HEK293 (cell line): ENCODE data around the gene CCNK.
A peak's percentile ranks its signal among the peaks of the same experiment; 100 is the strongest.

ENCODE experiments used
- EGR2 ChIP-seq: fragments of 450-650 bp; formaldehyde crosslinking; IDR thresholded peaks from 2 replicates; pipeline ENCODE4 v1.5.1; 2016; ENCODE audit warnings: low read depth, missing biosample characterization, missing genetic modification characterization
- GLI2 ChIP-seq: fragments of 450-650 bp; formaldehyde crosslinking; IDR thresholded peaks from 2 replicates; pipeline ENCODE4; 2017; ENCODE audit warnings: missing biosample characterization, missing genetic modification characterization, low read depth, borderline replicate concordance
- GLIS1 ChIP-seq: fragments of 450-650 bp; formaldehyde crosslinking; IDR thresholded peaks from 2 replicates; pipeline ENCODE4 v1.5.1; 2016; ENCODE audit warnings: missing biosample characterization, missing genetic modification characterization
- GLIS2 ChIP-seq: fragments of 450-650 bp; formaldehyde crosslinking; IDR thresholded peaks from 2 replicates; pipeline ENCODE4 v1.5.1; 2016; ENCODE audit warnings: missing biosample characterization, missing genetic modification characterization
- INSM2 ChIP-seq: fragments of 450-650 bp; formaldehyde crosslinking; IDR thresholded peaks from 2 replicates; pipeline ENCODE4 v1.5.1; 2016; ENCODE audit warnings: missing biosample characterization, missing genetic modification characterization
- PRDM2 ChIP-seq: fragments of 450-650 bp; formaldehyde crosslinking; IDR thresholded peaks from 2 replicates; pipeline ENCODE4 v1.5.1; 2016; ENCODE audit warnings: missing biosample characterization, missing genetic modification characterization, borderline replicate concordance
- REPIN1 ChIP-seq: fragments of 450-650 bp; formaldehyde crosslinking; IDR thresholded peaks from 2 replicates; pipeline ENCODE4 v1.5.1; 2017; ENCODE audit warnings: missing biosample characterization, missing genetic modification characterization, low read depth
- SCRT1 ChIP-seq: fragments of 450-650 bp; formaldehyde crosslinking; IDR thresholded peaks from 2 replicates; pipeline ENCODE4 v1.5.1; 2016; ENCODE audit warnings: missing biosample characterization, missing genetic modification characterization, borderline replicate concordance
- YY2 ChIP-seq: fragments of 450-650 bp; formaldehyde crosslinking; IDR thresholded peaks from 2 replicates; pipeline ENCODE4 v1.5.1; 2016; ENCODE audit warnings: missing biosample characterization, missing genetic modification characterization
- ZBTB26 ChIP-seq: fragments of 450-650 bp; formaldehyde crosslinking; optimal IDR thresholded peaks from 2 replicates; pipeline ENCODE3; 2016; ENCODE audit warnings: missing biosample characterization, mild to moderate bottlenecking, missing genetic modification characterization
- ZFHX2 ChIP-seq: fragments of 450-650 bp; formaldehyde crosslinking; conservative IDR thresholded peaks from 2 replicates; pipeline ENCODE4 v1.5.1; 2016; ENCODE audit warnings: missing biosample characterization, missing genetic modification characterization
- ZFP3 ChIP-seq: fragments of 450-650 bp; formaldehyde crosslinking; IDR thresholded peaks from 2 replicates; pipeline ENCODE4 v1.5.1; 2016; ENCODE audit warnings: low read depth, missing biosample characterization, missing genetic modification characterization
- ZFP69B ChIP-seq: fragments of 450-650 bp; formaldehyde crosslinking; IDR thresholded peaks from 2 replicates; pipeline ENCODE4 v1.5.1; 2016; ENCODE audit warnings: missing biosample characterization, missing genetic modification characterization
- ZNF114 ChIP-seq: fragments of 450-650 bp; formaldehyde crosslinking; IDR thresholded peaks from 2 replicates; pipeline ENCODE4 v1.5.0; 2017; ENCODE audit warnings: missing biosample characterization, missing genetic modification characterization
- ZNF211 ChIP-seq: fragments of 450-650 bp; formaldehyde crosslinking; IDR thresholded peaks from 2 replicates; pipeline ENCODE4 v1.5.1; 2016; ENCODE audit warnings: low read depth, missing biosample characterization, missing genetic modification characterization
- ZNF221 ChIP-seq: fragments of 450-650 bp; formaldehyde crosslinking; IDR thresholded peaks from 2 replicates; pipeline ENCODE4 v1.5.1; 2017; ENCODE audit warnings: missing biosample characterization, missing genetic modification characterization, borderline replicate concordance
- ZNF23 ChIP-seq: fragments of 450-650 bp; formaldehyde crosslinking; IDR thresholded peaks from 2 replicates; pipeline ENCODE4 v1.5.1; 2016; ENCODE audit warnings: missing biosample characterization, missing genetic modification characterization, borderline replicate concordance
- ZNF24 ChIP-seq: fragments of 450-650 bp; formaldehyde crosslinking; IDR thresholded peaks from 2 replicates; pipeline ENCODE4 v1.5.1; 2016; ENCODE audit warnings: missing biosample characterization, missing genetic modification characterization
- ZNF324 ChIP-seq: fragments of 450-650 bp; formaldehyde crosslinking; IDR thresholded peaks from 2 replicates; pipeline ENCODE4 v1.5.1; 2016; ENCODE audit warnings: missing biosample characterization, missing genetic modification characterization
- ZNF341 ChIP-seq: fragments of 450-650 bp; formaldehyde crosslinking; IDR thresholded peaks from 2 replicates; pipeline ENCODE4; 2016; ENCODE audit warnings: low read depth, missing biosample characterization, missing genetic modification characterization
- ZNF398 ChIP-seq: fragments of 450-650 bp; formaldehyde crosslinking; IDR thresholded peaks from 2 replicates; pipeline ENCODE4 v1.5.1; 2017; ENCODE audit warnings: missing biosample characterization, missing genetic modification characterization
- ZNF416 ChIP-seq: fragments of 450-650 bp; formaldehyde crosslinking; IDR thresholded peaks from 2 replicates; pipeline ENCODE4 v1.5.1; 2016; ENCODE audit warnings: missing biosample characterization, missing genetic modification characterization
- ZNF514 ChIP-seq: fragments of 450-650 bp; formaldehyde crosslinking; IDR thresholded peaks from 2 replicates; pipeline ENCODE4 v1.5.1; 2016; ENCODE audit warnings: missing biosample characterization, missing genetic modification characterization
- ZNF585B ChIP-seq: fragments of 450-650 bp; formaldehyde crosslinking; IDR thresholded peaks from 2 replicates; pipeline ENCODE4 v1.5.1; 2016; ENCODE audit warnings: missing biosample characterization, missing genetic modification characterization
- ZNF600 ChIP-seq: fragments of 450-650 bp; formaldehyde crosslinking; IDR thresholded peaks from 2 replicates; pipeline ENCODE4 v1.5.1; 2016; ENCODE audit warnings: missing biosample characterization, missing genetic modification characterization
- ZNF610 ChIP-seq: fragments of 450-650 bp; formaldehyde crosslinking; IDR thresholded peaks from 2 replicates; pipeline ENCODE4 v1.5.1; 2016; ENCODE audit warnings: missing biosample characterization, missing genetic modification characterization, borderline replicate concordance
- ZNF645 ChIP-seq: fragments of 450-650 bp; formaldehyde crosslinking; IDR thresholded peaks from 2 replicates; pipeline ENCODE4; 2016; ENCODE audit warnings: missing biosample characterization, missing genetic modification characterization
- ZNF658 ChIP-seq: fragments of 450-650 bp; formaldehyde crosslinking; IDR thresholded peaks from 2 replicates; pipeline ENCODE4; 2016; ENCODE audit warnings: missing biosample characterization, missing genetic modification characterization
- ZNF677 ChIP-seq: fragments of 450-650 bp; IDR thresholded peaks from 2 replicates; pipeline ENCODE4 v1.5.0; 2018; ENCODE audit warnings: missing biosample characterization, mild to moderate bottlenecking, missing genetic modification characterization, moderate library complexity
- ZNF768 ChIP-seq: fragments of 450-650 bp; formaldehyde crosslinking; IDR thresholded peaks from 2 replicates; pipeline ENCODE4 v1.5.1; 2018; ENCODE audit warnings: missing biosample characterization, mild to moderate bottlenecking, missing genetic modification characterization

CCNK gene

GRCh38 chr14:99546234-99546879 is 65.1 kb downstream of the CCNK start (continued):
- TF ChIP-seq ZNF398 (tag by site-specific recombination) (peak; percentile 56), ZNF610 (tag by site-specific recombination) (no peak), ZNF677 (tag by site-specific recombination) (no peak), ZBTB26 (tag by site-specific recombination) (no peak), GLIS1 (tag by site-specific recombination) (peak; percentile 93), GLI2 (tag by site-specific recombination) (no peak), ZNF24 (tag by site-specific recombination) (no peak), ZNF658 (tag by site-specific recombination) (no peak), ZFHX2 (tag by site-specific recombination) (peak; percentile 99), ZNF221 (tag by site-specific recombination) (no peak), ZNF645 (tag by site-specific recombination) (no peak), ZNF114 (tag by site-specific recombination) (no peak), ZNF514 (tag by site-specific recombination) (no peak), ZNF600 (peak; percentile 57), ZNF23 (tag by site-specific recombination) (no peak), ZNF768 (no peak), ZFP69B (no peak), INSM2 (tag by site-specific recombination) (no peak), ZNF324 (tag by site-specific recombination) (no peak), GLIS2 (0 out of 2 replicates have a peak, but pooled peaks have one; percentile 29), SCRT1 (tag by site-specific recombination) (peak; percentile 32; the same call in 1 of the 2 replicates), ZNF341 (tag by site-specific recombination) (peak; percentile 92), REPIN1 (tag by site-specific recombination) (no peak), EGR2 (tag by site-specific recombination) (peak; percentile 98), YY2 (tag by site-specific recombination) (no peak), PRDM2 (no peak), ZNF416 (tag by site-specific recombination) (no peak), ZNF585B (no peak), ZFP3 (tag by site-specific recombination) (no peak), ZNF211 (tag by site-specific recombination) (no peak)
